HG02852 (cell line): ENCODE measurements around the gene TEX35.
A peak's percentile ranks its signal among the peaks of the same experiment; 100 is the strongest.
"Not testable (repeated sequence)": the region's sequence is repeated elsewhere in the genome, so short reads cannot be mapped to it uniquely, and the experiment has no call there.

ENCODE experiments used
- ATAC-seq: cut with Tn5 transposase; IDR thresholded peaks from one replicate; pipeline ENCODE4 v1.9.1; 2021; ENCODE audit warnings: mild to moderate bottlenecking, moderate library complexity; ENCODE audit not compliant: unreplicated experiment

TEX35 gene

DNA sequence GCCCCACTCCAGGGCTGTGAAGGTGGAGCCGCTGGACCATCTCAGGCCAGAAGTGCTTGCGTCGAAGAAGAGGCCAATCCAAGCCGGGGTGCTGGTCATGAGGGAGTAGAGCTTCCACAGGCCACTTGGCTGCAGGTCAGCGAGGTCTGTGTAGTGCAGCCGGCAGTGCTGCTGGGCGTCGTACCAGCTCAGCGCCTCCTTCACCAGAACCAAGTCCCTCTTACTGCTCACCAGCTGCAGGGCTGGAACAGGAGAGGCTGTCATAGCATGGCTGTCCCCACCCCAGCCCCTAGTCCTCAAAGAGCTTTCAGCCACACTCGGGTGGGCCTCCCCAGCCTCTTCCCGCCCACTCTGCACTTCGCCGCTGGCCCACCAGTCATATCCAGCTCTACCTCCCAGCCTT is 18.3 kb upstream of the TEX35 start:
- no peak for ATAC-seq

DNA sequence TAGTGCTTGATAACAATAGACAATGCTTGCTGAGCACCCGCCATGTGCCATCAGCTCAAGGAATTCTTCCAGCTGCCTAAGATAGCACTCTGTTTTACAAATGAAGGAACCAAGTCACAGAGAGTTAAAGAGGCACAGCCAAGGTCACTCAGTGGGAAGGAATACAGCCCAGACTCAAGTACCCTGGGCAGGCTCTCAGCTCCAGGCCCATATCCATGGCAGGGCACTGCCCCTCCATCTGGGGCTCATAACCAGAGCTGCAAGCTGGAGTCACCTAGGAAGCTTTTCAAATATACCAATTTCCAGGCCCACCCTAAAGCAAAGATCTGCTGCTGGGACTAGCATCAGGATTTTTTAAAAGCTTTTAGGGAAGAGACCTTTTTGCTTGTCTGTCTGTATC is 17.8 kb upstream of the TEX35 start:
- ATAC-seq: no peak

DNA sequence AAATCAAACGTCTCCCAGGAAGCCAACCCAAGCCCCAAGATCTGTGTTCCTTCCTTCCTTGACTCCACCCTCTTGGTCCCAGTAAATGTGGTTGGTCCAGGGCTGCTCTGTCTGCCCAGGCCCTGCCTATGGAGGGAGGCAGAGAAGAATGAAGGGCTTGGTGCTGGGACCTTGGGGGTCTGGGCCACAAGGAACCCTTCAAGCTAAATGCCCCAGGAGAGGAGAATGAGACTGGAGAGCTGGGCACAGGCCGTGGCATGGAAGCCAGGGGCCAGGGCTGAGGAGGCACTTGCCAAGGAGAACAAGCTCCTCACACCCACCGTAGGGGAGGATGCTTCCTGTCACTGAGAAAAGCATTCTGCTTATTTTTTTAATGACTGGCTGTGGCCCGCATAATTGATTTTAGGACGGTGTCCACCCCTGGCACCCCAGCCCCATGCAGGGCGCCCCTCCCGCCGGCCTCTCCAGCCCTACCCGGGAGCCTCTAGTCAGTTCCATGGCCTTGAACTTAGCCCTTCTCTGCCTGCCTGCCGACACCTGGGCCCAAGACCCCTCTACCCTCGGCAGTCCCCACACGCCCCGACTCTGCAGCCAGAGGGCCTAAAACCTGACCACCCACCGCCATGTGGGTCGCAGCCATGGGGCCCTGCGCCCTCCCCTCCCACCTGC is 17.0 kb upstream of the TEX35 start:
- ATAC-seq: no peak

DNA sequence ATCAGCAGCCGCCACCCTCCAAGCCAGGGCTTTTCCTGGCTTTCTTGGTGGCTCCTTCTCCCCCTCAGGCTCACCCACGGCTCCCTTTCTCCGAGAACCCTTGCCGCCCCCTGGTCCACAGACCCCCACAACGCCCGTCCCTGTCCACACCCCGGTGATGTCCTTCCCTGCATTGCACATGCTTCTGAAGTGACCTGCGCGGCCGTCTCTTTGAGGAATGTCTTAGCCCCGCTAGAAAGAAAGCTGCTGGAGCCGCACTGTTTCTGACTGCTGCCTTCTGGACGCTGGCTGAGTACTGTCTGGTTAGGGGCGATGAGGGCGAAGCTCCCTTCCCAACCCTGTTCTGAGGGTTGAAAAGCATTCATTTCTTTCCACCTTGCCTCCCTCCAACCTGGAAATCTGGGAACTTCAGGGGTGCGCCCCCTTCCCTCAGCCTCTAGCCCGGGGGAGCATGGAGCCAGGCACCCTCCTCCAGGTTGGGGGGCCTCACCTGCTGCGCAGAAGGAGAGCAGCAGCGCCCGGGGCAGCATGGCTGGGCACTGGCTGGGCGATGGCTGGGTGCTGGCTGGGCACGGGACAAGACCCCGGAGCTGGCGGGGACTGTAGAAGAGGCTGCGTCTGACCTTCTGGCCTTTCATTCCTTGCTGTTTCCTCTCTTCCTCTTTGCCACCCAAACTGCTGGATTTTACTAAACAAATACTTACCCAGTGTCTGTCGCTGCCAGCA is 16.3 kb upstream of the TEX35 start, which contains the start of gene CLEC20A:
Gene CLEC20A (minus strand): TSS at position 555 of the 726 bp plus-strand sequence. CDS start 25 bp downstream, at position 530.
- no peak for ATAC-seq

DNA sequence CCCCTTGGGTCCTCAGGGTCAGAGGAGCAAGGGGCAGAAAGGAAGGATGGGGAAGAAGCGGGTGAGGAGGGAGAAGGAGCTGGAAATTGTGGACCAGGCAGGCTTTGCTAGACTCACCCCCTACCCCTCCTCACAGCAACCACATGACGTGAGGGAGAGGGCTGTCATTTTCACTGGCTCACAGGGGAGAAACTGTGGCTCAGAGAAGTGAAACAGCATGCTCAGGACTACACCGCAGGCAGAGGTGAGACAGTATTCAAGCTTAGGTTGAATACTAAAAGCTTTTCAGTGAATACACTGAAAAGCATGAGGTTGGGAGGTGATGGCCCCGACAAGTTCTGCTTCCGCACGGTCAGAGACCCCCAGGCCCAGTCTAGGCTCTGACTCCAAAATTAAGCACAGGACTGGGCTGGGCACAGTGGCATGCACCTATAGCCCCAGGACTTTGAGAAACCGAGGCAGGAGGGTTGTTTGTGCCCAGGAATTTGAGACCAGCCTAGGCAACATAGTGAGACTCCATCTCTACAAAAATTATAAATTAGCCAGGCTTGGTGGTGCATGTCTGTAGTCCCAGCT is 14.9 kb upstream of the TEX35 start:
- ATAC-seq: no peak

DNA sequence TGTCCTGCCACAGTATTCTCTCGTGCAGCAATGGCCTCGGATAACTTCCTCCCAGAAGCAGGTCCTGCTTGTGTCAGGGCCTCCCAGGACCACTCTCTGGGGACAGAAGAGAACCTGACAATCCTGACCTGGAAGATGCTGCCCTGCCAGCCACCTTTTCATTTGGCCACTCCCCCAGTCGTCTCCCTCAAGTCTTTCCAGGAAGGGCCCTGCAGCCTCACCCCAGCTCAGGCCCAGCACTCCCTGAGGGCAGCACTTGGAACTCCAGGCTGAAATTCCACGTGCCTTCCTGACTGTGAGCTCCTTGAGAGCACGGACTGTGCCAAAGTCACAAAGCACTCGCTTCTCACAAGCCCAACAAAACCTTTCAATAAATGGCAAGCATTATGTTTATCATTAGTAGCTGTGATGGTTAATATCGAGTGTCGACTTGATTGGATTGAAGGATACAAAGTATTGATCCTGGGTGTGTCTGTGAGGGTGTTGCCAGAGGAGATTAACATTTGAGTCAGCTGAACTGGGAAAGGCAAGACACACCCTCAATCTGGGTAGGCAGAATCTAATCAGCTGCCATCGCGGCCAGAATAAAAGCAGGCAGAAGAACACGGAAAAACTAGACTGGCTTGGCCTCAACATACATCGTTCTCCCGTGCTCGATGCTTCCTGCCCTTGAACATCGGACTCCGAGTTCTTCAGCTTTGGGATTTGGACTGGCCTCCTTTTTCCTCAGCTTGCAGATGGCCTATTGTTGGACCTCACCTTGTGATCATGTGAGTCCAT is 13.8 kb upstream of the TEX35 start:
- no peak for ATAC-seq

DNA sequence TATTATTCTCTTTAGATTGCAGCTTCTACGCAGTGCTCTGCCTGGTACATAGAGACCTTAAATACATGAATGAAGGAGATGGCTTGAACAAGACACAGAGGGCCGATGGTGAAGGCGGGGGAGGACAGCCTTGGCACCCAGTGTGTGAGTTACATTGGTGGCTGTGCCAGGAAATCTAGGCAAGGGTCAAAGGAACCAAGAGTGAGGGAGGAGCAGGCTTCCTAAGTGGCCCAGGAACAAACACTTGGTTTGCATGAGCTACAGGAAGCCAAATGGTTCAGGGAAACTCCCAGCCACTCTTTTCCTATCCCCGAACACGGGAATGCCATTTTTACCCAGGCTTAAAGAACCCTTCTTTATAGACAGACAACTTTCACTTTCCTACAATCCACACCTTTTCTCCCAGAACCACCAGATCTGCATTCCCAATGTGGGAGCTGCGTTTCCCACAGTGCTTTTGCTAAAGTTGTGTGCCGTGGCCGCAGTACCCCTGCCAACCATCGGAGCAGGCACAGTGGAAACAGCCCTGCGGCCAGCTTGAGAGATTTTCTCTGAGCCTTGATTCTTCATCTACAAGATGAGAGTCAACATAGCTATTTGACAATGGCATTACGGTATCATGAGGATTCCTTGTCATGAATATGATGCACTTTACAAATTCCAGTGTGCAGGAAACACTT is 12.7 kb upstream of the TEX35 start:
- ATAC-seq: no peak

DNA sequence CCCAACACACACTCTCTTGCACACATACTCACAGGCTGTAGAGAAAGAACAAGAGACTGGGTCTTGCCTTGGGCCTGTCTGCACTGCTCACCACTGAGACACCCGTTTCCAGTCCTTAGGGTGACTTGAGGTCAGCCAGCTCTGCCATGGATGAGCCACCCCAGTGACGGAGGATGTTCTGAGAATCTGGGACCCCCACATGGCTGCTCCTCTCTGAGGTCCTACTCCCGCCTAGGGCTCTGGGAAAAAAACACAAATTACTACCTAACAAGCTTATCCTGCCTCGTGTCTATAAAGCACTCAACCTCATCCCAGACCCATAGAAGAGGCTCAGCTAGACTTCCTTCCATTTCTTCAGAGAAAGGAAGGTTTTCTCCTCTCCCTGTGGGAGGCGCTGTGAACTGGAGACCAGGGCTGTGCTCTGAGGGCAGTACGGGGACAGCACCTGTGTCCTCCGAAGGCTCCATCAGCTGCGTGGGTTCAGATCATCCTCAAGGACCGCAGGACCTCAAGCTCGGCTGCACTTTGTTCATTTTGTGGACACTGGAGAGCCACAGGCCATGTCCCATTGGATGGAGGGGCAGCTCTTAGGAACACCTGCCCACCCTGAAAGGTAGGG is 11.9 kb upstream of the TEX35 start:
- no peak for ATAC-seq

DNA sequence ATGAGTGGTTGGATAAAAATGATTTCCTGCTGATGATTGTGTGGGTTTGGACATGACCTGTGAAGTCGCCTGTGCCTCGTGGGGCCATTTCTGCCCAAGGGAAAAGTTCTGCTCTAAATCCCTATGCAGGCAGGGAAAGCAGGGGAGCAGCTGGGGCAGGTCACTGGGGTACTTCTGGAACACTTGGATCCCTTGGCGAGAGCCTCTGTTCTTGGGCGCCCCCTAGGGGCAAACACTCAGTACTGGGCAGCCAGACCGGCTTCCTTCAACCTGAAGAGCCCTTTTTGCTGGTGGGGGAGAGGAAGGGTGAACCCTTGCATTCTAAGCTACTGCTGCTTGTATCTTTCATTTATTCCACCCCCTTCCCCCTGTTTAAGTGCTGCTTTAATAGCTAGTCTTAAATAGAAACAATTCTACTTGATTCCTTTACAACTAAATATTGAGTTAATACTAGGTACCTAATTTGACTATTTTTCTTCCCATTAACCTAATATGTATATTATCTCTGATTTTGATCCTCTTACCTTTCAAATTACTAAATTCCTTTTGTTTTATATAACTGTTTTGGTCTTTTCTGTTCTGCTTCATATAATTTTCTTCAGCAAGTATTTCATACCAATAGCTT is 11.1 kb upstream of the TEX35 start:
- ATAC-seq: peak; percentile 88

DNA sequence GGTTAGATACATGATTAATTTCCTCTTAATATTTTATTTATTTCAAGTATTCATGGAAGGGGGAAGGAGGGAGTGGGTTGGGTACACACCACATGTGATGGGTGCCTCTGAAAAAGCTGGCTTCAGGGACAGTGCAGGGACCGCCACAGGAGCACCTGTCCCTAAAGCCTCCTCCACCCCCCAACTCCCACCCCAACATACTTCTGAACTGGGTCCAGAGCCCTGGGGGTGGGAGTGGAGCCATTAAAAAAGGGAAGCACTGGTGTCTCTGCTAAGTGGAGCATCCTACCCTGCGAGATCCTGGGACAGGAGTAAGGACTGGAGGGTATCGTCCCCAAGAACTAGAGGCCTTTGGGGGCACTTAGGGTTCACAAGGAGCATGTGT is 10.6 kb upstream of the TEX35 start:
- no peak for ATAC-seq

DNA sequence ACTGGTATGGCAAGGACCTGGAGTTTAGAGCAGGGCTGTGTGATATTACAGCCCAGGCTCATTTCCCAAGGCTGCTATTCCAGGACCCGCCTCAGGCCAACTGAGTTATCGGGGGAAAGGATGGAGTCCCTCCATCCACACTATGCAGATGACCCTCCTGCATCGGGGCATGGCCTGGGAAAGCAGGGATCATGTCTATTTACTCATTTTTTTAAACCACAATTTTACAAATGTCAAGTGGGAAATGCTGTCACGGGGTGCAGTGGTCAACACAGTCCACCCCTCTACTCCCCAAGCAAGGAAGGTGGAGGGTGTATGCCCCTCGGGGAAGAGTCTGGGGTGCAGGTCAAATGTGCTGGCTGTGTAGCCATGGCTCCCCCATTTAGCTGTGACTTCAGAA is 10.1 kb upstream of the TEX35 start:
- no peak for ATAC-seq

DNA sequence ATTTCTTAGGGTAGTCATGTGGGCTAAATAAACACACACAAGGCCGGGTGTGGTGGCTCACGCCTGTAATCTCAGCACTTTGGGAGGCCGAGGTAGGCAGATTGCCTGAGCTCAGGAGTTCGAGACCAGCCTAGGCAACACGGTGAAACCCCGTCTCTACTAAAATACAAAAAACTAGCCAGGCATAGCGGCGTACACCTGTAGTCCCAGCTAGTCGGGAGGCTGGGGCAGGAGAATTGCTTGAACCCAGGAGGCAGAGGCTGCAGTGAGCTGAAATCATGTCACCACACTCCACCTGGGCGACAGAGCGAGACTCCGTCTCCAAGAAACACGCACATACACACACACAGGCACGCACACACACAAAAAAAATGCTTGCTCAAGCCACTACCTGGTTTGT is 9.6 kb upstream of the TEX35 start:
- ATAC-seq: not testable (repeated sequence)

DNA sequence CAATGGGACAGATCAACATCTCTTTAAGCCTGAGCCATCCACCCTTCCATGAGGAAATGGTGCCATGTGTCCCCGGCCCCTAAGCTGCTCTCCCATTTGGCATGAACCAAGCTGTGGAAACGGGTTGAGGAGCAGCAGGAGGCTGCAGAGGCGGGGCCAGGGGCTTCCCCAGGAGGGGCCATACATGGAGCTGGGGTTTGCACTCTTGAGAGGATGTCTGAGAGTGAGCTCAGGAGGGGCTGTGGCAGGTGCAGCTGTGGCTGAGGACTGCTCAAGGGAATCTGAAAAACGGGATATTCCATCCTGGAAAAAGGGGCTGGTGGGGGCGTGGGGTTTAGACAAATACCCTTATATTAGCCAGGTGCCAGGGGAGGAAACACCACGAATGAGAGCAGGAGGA is 9.1 kb upstream of the TEX35 start:
- no peak for ATAC-seq

DNA sequence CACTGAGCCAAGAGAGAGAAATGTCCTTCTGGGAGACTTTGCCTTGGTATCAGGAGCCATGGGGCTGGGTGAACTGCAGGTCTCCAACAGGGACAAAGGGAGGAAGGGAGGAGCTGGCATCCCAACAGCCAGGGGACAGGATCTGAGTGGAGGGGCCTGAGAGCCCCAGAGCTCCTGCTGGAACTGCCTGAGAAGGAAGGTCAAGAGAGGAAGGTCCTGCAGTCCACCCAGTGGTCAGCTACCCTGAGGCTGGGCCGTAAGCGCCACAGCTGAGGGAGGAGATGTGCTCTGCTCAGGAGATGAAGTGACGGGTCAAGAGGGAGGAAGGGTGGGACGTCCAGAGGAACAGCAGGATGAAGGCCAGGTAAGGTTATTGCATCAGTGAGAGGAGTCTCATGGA is 8.6 kb upstream of the TEX35 start:
- no peak for ATAC-seq

DNA sequence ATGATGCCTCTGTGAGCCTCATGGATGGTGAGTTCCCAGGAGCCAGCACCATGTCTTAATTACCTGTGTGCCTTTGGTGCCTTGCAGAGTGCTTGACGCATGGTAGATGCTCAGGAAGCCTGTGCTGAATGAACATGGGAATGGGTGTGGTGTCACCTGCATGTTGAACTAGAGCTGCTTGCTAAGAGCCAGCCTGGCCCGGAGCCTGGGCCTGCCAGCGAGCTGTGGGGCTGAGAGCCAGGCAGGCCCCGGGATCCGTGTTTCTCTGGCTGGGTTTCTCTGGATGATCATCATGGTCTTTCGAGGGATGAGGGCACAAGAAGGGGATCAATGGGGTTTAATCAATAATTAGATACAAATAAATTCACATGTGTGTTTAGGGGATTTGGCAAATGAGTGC is 6.7 kb upstream of the TEX35 start:
- ATAC-seq: no peak

DNA sequence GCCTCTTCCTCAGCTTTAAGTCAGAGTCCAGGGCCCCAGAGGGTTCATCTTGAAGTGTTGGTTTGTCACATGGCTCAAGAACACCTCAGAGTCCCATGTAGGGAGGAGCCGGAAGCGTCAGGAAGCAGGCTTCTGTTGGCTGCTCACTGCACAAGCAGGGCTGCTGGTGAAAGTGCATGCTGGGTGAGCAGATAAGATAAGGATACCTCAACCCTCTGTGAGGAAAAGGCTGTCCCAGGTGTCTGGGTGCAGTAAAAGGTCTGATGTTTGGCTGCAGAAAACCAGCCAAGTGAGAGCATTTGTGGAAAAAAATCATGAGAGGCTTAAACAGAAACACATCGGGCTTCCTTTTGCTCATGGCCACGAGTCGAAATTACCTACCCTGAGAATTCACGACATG is 6.2 kb upstream of the TEX35 start:
- ATAC-seq: no peak

DNA sequence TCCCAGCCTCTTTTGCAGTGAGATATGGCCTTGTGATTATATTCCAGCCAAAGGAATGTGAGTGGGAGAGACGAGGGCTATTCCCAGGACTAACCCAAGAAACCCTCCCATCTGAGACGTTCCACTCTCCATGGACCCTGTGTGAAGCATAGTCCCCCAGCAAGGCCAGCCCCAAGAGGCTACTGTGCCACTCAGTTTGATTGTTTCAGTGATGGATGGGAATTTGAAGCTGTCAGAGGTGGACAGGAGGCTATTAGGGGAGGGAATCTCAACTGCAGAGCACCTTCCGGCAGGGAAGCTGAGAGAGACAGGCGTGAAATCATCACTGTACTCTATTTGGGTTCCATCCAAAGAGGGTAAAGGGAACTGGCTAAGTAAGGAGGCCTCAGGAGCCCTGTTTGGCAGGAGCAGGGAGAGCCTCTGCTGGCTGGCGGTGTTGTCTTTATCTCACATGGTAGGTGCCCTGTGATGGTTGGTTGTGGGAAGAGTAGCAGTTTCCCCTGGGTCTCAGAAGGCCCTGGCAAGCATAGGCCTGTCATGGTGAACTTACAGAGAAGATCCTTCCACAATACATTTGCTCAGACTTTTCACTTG is 3.4 kb upstream of the TEX35 start:
- ATAC-seq: no peak

DNA sequence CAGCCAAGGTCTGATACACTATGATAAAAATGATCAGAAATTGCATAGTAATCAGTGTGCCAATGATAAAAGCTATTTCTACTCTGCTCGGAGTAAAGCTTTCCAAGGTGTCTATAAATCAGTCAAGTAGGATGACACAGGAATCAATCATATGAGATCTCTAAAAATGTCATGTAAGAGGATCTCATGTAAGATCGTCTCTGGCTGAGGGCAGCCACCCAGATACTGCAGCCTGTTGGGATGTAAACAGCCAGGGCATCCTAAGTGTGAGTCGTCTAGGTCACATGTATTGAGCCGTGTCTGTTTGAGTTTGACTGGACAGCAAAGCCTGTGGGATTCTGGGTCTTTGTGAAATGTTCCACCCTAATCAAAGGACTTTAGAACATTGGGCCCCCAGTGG is 2.8 kb upstream of the TEX35 start:
- no peak for ATAC-seq

DNA sequence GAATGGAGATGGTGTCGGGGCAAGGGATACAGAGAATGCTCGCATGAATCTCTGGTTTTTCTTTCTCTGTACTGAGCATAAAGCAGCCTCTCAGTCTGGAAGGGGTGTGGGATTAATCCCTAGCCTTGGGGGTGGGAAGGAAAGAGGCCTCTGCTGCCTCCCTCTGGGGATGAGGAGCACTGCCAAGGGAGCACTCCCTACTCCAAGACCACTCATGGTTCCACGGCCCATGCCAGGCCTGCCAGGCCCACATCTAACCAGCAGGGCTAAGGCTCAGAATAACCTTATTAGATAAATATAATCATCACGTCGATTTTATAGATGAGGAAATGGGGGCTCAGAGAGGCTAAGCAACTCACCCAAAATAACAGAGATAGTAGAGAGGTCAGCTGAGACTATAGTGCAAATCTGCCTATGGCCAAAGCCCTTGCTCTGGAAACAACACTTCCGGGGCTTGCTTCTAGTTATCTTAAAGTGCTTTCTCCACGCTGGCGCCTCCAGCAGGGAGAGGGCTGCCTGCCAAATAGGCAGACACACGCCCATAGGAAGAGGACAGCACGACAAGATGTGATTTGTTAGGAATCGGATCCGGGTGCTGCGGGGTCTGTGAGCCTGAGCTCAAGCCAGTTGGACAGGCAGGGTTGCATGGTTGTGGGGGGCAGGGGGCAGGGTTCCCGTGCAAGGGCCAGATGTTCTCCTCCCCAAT is 522 bp downstream of the TEX35 start:
- no peak for ATAC-seq
